Measurements from ENCODE around the gene CAPN9.

DNA sequence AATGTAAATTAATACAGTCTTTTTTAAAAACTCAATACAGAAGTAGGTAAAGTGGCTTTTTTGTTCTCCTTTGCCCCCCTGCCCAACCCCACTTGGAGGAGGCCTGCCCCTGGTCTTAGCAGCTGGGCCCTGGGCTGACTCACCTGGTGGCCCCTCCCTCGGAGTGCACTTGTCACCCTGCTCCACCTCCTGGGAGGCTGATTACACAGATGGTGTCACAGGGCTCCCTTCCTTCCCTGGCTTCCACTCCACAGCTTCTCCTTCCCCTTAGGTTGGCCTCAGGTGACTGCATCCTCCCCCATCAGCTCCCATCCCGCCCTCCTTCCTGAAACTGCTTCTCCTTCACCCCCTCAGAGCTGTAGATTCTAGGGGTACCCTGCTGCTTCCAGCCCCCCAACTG, 11.7 kb upstream of the CAPN9 start:
- TF ChIP-seq, protein P1, sequence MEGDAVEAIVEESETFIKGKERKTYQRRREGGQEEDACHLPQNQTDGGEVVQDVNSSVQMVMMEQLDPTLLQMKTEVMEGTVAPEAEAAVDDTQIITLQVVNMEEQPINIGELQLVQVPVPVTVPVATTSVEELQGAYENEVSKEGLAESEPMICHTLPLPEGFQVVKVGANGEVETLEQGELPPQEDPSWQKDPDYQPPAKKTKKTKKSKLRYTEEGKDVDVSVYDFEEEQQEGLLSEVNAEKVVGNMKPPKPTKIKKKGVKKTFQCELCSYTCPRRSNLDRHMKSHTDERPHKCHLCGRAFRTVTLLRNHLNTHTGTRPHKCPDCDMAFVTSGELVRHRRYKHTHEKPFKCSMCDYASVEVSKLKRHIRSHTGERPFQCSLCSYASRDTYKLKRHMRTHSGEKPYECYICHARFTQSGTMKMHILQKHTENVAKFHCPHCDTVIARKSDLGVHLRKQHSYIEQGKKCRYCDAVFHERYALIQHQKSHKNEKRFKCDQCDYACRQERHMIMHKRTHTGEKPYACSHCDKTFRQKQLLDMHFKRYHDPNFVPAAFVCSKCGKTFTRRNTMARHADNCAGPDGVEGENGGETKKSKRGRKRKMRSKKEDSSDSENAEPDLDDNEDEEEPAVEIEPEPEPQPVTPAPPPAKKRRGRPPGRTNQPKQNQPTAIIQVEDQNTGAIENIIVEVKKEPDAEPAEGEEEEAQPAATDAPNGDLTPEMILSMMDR (IDR thresholded peaks at IDR 0.05): no peak
- no peak for TF ChIP-seq POLR2A (IDR thresholded peaks at IDR 0.05)

All from thyroid gland (tissue), 4 donors.